Hepatocyte (in vitro differentiated cells): Measurements from ENCODE around the gene NAPA.

Source experiments
- EZH2phosphoT487 ChIP-seq: fragments of 200-600 bp; sonication (generic); IDR thresholded peaks from one replicate; pipeline ENCODE4 v1.6.1; 2018; ENCODE audit warnings: antibody characterized with exemption, mild to moderate bottlenecking, low read depth, moderate library complexity; ENCODE audit not compliant: unreplicated experiment, severe bottlenecking
- TF ChIP-seq, protein P1 (sequence below): fragments of 200-600 bp; sonication (generic); IDR thresholded peaks from 2 replicates; pipeline ENCODE4 v1.5.1; 2016; ENCODE audit warnings: antibody characterized with exemption, mild to moderate bottlenecking; ENCODE audit not compliant: poor library complexity

DNA sequence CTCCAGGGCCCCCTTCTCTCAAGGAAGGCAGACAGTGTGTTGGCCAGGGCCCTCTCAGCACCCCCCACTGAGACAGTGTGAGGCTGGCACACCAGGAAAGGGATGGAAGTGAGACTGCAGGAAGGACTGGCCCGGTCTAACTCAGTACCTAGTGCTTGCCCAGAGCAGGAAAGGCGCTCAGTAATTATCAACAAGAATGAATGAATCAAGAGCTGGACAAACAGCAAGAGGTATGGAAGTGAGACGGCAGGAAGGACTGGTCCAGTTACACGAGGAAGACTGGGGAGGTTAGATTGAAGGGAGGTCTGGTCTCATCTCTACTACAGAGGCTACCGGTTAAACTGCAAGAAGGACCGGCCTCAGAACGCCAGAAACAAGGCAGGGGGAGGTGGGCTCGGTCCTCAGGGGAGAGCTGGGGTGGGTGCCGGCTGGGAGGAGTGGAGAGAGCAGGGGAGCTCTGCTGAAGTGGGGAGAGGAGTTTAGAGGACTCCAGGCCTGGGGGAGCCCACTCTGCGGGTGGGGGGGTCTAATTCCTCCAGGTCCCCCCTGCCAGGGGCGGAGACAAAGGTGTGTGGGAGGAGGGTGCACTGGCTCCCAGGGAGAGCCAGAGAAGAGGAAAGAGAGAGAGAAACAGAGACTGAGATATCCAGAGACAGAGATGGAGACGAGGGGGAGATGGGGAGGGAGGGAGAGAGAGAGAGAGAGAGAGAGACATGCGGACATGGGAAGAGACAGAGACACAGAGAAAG, 44.2 kb downstream of the NAPA start:
- TF ChIP-seq, protein P1, sequence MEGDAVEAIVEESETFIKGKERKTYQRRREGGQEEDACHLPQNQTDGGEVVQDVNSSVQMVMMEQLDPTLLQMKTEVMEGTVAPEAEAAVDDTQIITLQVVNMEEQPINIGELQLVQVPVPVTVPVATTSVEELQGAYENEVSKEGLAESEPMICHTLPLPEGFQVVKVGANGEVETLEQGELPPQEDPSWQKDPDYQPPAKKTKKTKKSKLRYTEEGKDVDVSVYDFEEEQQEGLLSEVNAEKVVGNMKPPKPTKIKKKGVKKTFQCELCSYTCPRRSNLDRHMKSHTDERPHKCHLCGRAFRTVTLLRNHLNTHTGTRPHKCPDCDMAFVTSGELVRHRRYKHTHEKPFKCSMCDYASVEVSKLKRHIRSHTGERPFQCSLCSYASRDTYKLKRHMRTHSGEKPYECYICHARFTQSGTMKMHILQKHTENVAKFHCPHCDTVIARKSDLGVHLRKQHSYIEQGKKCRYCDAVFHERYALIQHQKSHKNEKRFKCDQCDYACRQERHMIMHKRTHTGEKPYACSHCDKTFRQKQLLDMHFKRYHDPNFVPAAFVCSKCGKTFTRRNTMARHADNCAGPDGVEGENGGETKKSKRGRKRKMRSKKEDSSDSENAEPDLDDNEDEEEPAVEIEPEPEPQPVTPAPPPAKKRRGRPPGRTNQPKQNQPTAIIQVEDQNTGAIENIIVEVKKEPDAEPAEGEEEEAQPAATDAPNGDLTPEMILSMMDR = no peak
- no peak for TF ChIP-seq EZH2phosphoT487
